ENCODE results near the gene LDB1.

LDB1 gene, protein sequence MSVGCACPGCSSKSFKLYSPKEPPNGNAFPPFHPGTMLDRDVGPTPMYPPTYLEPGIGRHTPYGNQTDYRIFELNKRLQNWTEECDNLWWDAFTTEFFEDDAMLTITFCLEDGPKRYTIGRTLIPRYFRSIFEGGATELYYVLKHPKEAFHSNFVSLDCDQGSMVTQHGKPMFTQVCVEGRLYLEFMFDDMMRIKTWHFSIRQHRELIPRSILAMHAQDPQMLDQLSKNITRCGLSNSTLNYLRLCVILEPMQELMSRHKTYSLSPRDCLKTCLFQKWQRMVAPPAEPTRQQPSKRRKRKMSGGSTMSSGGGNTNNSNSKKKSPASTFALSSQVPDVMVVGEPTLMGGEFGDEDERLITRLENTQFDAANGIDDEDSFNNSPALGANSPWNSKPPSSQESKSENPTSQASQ

DNA sequence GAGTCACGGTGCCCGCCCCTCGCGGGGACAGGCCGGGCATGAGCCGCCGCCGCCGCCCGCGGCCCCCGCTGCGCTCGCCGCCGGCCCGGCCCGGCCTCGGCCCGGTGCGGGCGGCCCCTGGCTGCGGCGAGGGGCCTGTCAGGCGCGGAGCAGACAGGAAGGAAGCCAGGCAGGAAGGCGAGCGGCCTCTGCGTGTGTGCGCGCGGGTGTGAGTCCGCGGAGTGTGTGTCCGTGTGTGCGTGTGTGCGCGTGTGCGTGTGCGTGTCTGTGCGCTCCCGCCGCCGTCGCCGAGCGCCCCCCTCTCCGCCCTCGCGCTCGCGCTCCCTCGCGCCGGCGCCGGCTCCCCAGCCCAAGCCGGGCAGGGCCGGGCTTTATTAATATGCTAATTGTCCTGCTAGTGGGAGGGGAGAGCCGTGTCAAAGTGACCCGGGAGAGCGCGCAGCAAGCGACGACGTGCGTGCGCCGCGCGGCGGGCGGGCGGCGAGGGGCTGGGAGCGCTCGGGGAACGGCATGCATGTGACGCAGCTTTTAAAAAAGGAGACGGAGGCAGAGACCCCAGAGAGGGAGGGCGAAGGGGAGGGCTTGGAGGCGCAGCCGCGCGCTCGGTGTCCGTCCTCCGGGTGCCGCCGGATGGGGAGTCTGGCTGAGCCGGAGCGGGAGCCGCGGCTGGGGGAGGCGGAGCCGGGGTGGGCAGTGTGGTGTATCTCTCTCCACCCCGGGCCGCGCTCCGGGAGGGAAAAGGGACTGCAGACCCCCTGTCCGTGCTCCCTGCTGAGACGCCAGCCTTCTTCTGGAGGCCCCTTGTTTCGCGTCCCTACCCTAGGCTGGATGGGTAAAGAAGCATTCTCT lies at the start of gene LDB1:
Gene LDB1 (minus strand): TSS at position 227 of the 849 bp plus-strand sequence. CDS start 258 bp downstream, outside the sequence.
- no peak for DNase-seq (ENCODE audit: low read depth, low spot score)

DNA sequence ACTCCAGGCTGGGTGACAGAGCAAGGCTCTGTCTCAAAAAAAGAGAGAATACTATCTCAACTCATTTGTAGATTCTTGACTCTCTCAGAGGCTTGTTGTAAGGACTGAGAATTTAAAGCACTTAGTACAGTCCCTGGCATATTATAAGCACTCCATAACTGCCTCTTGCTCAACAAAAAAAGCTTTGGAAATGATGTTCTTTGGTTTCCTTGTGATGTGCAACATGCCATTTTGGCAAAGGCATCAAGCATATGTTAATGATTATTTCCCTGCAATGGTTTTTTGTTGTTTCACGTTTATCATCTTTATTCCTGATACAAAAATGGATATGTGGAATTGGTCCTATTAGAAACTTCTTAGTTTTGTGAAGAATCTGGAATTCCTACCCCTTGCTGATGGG lies 47.7 kb upstream of the LDB1 start:
- DNase-seq (ENCODE audit: low read depth, low spot score), result no peak

DNA sequence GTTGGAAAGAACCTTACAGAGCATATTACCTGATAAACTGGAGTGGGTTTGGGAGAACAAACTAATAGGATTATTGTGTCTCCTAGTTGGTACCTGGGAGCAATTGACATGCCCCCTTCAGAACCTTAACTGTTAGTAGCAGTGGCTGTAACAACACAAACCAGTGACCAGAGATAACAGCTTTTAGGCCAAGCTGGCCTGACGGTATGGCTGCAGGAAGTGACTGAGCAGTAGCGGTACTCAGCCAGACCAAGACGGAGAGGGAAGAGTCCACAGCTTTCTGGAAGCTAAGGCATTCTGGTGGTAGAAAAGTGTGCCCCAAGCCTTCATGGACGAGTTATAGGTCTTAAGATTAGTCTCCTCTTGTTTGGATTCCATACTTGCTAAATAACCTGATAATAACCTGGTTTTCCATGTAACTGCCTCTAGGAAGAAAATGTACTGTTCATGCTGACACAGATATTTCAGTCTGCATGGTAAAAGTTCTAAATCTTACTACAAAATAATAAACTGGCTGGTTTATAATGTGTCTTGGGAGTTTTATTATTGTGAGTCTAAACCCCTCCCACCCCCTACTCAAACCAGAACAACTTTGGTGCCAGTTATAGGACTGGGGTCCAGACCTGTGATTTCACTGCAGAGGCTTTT lies 43.3 kb upstream of the LDB1 start:
- DNase-seq (ENCODE audit: low read depth, low spot score), result no peak

DNA sequence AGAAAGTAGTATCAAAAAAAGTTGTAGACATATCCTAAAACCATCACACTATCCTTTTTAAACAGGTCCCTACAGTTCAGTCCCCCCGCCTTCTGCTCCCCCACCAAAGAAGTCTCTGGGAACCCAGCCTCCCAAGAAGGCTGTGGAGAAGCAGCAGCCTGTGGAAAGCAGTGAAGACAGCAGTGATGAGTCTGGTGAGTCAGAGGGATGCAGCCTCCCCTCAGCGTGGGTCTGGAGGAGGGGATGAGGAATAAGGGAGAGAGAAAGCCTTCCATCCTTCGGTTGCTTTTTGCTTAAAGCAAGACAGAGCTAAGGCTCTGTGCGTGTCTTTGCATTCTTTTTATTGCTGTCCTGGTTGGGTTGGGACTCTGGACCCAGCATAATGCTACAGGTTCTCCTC lies 39.7 kb upstream of the LDB1 start:
- DNase-seq (ENCODE audit: low read depth, low spot score), result no peak

DNA sequence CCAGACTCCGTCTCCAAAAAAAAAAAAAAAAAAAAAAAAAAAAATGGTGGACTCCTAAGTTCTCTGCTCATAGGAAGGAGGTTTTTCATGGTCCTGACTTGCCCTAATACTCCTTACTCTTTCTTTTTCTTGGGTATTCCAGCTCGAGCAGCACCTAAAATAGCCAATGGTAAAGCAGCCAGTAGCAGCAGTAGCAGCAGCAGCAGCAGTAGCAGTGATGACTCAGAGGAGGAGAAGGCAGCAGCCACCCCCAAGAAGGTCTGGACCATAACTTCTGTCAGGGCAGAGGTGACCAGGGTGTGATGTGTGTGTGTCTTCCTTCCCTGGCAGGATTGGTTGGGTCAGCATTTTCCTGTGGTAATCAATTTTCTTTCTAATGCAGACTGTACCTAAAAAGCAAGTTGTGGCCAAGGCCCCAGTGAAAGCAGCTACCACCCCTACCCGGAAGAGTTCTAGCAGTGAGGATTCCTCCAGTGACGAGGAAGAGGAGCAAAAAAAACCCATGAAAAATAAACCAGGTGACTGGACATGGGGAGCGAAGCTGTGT lies 39.0 kb upstream of the LDB1 start:
- no peak for DNase-seq (ENCODE audit: low read depth, low spot score)

DNA sequence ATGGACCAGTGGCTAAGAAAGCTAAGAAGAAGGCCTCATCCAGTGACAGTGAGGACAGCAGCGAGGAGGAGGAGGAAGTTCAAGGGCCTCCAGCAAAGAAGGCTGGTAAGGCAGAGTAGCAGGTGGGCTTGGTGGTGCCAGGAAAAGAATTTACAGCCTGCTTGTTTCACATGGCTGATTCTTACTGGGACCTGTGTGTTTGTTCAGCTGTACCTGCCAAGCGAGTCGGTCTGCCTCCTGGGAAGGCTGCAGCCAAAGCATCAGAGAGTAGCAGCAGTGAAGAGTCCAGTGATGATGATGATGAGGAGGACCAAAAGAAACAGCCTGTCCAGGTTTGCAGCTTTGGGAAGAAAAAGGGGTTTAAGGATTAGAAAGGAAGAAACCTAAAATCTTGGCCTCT lies 37.1 kb upstream of the LDB1 start:
- no peak for DNase-seq (ENCODE audit: low read depth, low spot score)

DNA sequence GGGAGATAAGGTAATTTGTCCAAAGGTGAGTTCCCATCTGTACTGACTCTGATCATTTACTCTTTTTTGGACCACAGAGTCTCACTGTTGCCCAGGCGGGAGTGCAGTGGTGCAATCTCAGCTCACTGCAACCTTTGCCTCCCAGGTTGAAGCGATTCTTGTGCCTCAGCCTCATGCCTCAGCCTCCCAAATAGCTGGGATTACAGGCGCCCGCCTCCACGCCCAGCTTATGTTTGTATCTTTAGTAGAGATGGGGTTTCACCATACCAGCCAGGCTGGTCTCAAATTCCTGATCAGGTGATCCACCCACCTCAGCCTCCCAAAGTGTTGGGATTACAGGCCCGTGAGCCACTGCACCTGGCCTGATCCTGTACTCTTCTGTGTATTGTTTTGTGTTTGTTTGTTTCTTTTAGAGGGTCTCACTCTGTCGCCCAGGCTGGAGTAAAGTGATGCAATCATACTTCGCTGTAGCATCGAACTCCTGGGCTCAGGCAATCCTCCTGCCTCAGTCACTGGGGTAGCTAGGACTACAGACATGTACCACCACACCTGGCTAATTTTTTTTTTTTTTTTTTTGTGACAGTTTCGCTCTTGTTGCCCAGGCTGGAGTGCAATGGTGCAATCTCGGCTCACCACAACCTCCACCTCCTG lies 34.4 kb upstream of the LDB1 start:
- no peak for DNase-seq (ENCODE audit: low read depth, low spot score)

DNA sequence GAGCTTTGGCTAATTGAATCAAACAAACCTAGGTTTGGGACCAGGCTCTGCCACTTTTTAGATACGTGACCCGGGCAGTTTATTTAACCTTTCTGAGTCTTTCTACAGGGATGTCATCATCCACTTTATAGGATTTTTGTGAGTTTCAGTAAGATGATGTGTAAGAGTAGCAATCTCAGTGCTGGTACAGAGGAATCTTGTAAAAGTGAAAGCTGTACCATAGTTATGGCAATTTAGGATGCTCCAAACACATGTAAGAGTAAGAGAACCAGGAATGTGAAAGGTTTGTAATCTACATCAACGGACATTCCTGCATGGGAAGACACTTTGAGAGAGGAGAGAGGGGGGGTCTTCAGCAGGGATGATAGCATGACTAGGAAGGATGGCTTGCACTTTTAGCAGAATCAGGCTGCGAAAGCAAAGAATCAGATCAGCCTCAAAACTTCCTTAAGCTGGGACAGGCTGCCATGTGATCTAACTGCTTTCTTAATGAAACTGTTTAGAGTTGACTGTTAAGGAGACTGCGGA lies 33.0 kb upstream of the LDB1 start:
- no peak for DNase-seq (ENCODE audit: low read depth, low spot score)

DNA sequence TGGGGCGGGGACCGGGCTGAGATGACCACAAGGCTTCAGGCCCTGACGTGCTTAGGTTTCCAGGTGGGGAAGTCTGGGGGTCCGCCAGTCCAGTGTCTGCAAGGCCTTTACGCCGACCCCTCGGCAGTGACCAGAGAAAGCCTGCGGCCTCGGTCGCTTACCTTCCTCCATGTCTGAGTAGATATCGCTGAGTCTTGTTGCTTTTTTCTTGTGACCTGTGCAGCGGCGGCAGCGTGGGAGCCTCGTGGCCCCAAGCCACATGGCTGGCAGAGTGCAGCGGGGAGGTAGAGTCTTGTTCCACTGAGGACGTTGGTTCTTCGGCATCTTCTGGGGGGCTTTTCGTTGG lies 32.4 kb upstream of the LDB1 start:
- DNase-seq (ENCODE audit: low read depth, low spot score), result no peak

DNA sequence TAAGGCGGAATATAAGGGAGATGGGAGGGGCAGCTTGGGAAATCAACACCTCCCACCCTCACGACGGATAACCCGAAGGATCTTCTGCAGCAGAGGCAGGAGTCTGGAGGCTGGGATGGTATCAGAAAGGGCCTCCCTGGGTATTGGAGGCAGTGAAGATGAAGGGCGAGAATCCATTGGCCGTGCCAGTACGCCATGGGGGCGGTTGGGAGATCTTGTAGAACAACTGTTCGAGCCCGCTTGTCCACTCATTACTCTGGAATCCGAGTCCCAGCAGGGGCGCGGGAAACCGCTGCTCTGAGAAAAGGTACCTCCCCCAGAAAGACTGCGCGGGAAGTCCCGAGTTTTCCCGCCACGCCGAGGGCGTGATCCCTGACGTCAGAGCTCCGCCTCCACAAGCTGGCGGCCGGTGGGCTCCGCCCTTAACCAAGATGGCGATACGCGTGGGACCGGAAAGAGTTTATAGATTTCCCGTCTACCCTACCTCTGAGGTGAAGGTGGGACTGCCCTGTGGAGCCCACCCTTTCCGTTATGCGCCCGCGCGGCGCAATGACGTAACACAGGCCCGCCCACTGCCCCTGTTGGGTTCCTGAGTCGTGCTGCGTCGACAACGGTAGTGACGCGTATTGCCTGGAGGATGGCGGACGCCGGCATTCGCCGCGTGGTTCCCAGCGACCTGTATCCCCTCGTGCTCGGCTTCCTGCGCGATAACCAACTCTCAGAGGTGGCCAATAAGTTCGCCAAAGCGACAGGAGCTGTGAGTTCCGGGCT lies 31.8 kb upstream of the LDB1 start, which contains the start of gene NOLC1:
Gene NOLC1 (plus strand): TSS at position 616 of the 771 bp plus-strand sequence. CDS start 22 bp downstream, at position 638.
- DNase-seq (ENCODE audit: low read depth, low spot score), result peak; percentile 100

DNA sequence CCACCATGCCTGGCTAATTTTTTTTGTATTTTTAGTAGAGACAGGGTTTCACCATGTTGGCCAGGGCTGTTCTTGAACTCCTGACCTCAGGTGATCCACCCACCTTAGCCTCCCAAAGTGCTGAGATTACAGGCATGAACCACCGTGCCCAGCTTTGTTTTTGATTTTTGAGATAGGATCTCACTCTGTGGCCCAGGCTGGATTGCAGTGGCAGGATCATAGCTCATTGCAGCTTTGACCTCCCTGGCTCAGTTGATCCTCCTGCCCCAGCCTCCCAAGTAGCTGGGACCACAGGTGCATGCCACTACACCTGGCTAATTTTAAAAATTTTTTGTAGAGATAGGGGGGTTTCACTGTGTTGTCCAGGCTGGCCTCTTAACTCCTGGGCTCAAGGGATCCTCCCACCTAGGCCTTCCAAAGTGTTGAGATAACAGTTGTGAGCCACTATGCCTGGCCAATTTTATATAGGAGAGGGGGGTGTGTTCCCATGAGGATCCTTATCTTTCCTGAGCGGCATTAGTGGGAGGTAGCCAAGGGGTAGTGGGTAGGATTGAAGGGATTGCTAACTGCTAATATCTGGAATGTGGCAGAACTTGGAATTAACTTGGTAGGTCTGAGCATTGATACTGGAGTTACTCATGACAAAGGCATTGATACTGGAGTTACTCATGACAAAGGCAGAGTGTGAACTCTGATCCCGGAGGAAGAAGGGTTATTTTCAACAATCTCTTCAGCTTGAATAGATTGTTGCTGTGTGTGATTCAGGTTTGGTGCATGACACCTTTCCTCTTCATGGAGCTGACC lies 31.0 kb upstream of the LDB1 start:
- DNase-seq (ENCODE audit: low read depth, low spot score), result no peak

DNA sequence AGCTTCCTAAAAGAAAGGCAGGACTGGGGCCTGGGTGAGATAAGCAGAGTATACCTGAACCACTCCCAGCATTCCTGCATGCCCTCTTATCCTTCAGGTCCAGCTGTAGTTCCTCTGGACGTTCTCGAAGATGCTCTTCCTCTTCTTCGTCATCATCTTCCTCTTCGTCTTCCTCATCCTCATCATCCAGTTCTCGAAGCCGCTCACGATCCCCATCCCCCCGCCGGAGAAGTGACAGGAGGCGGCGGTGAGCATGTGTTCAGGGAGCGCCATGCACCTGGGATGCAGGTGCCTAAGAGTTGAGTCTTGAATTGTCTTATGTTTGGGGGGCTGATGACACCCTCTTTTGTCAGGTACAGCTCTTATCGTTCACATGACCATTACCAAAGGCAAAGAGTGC lies 28.1 kb upstream of the LDB1 start:
- DNase-seq (ENCODE audit: low read depth, low spot score), result no peak

DNA sequence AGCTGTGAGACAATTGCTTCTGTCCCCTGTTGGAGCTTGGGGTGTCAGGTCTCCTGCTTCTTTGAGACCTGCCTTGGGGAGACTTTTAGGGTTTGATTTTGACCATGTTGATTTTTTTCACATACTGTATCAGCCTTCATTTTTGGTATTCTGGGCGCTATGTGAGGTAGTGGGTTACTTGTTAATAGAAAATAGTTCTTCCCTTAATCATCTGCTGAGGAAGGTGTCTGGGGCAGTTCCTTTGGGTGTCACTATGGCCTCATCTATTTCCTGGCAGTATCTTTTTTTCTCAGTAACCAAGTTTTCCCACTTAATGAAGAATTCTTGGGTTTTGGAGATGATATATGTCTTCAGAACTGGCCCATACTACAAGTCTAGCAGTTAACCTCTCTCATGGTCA lies 27.4 kb upstream of the LDB1 start:
- DNase-seq (ENCODE audit: low read depth, low spot score), result no peak

DNA sequence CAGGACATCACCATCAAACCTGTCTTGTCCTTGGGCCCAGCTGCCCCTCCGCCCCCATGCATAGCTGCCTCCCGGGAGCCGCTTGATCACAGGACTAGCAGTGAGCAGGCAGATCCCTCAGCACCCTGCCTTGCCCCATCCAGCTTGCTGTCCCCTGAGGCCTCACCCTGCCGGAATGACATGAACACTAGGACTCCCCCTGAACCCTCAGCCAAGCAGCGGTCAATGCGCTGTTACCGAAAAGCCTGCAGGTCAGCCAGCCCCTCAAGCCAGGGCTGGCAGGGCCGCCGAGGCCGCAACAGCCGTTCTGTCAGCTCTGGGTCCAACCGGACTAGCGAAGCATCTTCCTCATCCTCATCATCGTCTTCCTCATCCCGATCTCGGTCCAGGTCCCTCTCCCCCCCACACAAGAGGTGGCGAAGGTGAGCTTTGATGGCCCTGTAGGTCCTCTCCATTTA lies 26.8 kb upstream of the LDB1 start:
- no peak for DNase-seq (ENCODE audit: low read depth, low spot score)

DNA sequence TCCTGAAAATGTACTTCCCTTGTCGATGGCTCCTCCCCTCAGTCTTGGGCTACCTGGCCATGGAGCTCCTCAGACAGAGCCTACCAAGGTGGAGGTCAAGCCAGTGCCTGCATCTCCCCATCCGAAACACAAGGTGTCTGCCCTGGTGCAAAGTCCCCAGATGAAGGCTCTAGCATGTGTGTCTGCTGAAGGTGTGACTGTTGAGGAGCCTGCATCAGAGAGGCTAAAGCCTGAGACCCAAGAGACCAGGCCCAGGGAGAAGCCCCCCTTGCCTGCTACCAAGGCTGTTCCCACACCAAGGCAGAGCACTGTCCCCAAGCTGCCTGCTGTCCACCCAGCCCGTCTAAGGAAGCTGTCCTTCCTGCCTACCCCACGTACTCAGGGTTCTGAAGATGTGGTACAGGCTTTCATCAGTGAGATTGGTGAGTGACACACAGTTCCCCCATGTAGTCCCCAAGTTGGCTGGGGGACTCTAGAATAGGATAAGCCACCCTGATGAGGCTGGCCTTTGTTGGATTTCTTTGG lies 21.5 kb upstream of the LDB1 start:
- no peak for DNase-seq (ENCODE audit: low read depth, low spot score)

DNA sequence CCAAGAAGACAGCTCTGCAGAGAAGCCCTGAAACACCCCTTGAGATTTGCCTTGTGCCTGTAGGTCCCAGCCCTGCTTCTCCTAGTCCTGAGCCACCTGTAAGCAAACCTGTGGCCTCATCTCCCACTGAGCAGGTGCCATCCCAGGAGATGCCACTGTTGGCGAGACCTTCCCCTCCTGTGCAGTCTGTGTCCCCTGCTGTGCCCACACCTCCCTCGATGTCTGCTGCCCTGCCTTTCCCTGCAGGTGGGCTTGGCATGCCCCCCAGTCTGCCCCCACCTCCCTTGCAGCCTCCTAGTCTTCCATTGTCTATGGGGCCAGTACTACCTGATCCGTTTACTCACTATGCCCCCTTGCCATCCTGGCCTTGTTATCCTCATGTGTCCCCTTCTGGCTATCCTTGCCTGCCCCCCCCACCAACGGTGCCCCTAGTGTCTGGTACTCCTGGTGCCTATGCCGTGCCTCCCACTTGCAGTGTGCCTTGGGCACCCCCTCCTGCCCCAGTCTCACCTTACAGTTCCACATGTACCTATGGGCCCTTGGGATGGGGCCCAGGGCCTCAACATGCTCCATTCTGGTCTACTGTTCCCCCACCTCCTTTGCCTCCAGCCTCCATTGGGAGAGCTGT lies 20.9 kb upstream of the LDB1 start:
- DNase-seq (ENCODE audit: low read depth, low spot score), result no peak

DNA sequence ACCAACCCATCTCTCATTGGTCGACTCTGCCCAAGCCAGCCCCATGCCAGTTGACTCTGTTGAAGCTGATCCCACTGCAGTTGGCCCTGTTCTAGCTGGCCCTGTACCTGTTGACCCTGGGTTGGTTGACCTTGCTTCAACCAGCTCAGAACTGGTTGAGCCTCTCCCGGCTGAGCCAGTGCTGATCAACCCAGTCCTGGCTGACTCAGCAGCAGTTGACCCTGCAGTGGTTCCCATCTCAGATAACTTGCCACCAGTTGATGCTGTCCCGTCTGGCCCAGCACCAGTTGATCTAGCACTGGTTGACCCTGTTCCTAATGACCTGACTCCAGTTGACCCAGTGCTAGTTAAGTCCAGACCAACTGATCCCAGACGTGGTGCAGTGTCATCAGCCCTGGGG lies 20.1 kb upstream of the LDB1 start:
- no peak for DNase-seq (ENCODE audit: low read depth, low spot score)

DNA sequence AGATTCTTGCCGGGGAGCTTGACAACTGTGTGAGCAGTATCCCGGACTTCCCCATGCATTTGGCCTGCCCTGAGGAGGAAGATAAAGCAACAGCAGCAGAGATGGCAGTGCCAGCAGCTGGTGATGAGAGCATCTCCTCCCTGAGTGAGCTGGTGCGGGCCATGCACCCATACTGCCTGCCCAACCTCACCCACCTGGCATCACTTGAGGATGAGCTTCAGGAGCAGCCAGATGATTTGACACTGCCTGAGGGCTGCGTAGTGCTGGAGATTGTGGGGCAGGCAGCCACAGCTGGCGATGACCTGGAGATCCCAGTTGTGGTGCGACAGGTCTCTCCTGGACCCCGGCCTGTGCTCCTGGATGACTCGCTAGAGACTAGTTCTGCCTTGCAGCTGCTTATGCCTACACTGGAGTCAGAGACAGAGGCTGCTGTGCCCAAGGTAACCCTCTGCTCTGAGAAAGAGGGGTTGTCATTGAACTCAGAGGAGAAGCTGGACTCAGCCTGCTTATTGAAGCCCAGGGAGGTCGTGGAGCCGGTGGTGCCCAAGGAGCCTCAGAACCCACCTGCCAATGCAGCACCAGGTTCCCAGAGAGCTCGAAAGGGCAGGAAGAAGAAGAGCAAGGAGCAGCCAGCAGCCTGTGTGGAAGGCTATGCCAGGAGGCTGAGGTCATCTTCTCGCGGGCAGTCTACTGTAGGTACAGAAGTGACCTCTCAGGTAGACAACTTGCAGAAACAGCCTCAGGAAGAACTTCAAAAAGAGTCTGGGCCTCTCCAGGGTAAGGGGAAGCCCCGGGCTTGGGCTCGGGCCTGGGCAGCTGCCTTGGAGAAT lies 19.3 kb upstream of the LDB1 start:
- no peak for DNase-seq (ENCODE audit: low read depth, low spot score)
